ENCODE measurements around the gene CTNND1.
"Not testable (repeated sequence)": the region's sequence is repeated elsewhere in the genome, so short reads cannot be mapped to it uniquely, and the experiment has no call there.

CTNND1 gene

DNA sequence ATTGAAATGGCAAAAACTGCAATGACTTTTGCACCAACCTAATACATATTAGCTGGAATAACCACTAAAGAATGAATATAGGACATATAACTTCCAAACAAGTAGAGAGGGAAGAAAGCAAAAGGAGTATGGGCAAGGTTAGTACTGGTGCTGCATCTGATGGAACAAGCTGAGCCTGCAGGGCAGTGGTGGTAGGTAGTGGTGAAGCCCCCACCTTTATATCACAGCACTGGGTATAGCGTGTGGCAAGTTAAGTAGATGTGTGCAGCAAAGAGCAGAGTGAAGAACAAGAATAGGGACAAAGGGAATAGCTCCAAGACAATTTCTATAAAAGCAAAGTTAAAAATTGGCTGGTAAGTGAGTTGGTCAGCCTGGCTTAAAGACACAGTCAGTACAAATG, 62.3 kb downstream of the CTNND1 start:
- FAIRE-seq (no peak), DNase-seq (ENCODE audit: insufficient read length, low spot score) (no peak)
- no peak for TF ChIP-seq POLR2A (IDR thresholded peaks at IDR 0.05; ENCODE audit: low read depth, low read length)

GRCh38 chr11:57834852-57835251, 73.2 kb downstream of the CTNND1 start:
- no peak for FAIRE-seq
- no peak for TF ChIP-seq POLR2A (IDR thresholded peaks at IDR 0.05; ENCODE audit: low read depth, low read length)
- DNase-seq (ENCODE audit: insufficient read length, low spot score) = no peak

- DNase-seq (ENCODE audit: insufficient read length, low spot score); FAIRE-seq: not testable (repeated sequence)
Observed at GRCh38 chr11:57838609-57839008, 77.0 kb downstream of the CTNND1 start.

GRCh38 chr11:57842873-57843272, 81.3 kb downstream of the CTNND1 start:
- no peak for FAIRE-seq
- no peak for DNase-seq (ENCODE audit: insufficient read length, low spot score)
- TF ChIP-seq POLR2A (IDR thresholded peaks at IDR 0.05; ENCODE audit: low read depth, low read length) = no peak

- no peak for TF ChIP-seq POLR2A (IDR thresholded peaks at IDR 0.05; ENCODE audit: low read depth, low read length)
- DNase-seq (ENCODE audit: insufficient read length, low spot score) = no peak
- FAIRE-seq = no peak
Observed at GRCh38 chr11:57867966-57868365, 106.4 kb downstream of the CTNND1 start.

GRCh38 chr11:57868491-57868890, 106.9 kb downstream of the CTNND1 start:
- FAIRE-seq (no peak), DNase-seq (ENCODE audit: insufficient read length, low spot score) (no peak)
- no peak for TF ChIP-seq POLR2A (IDR thresholded peaks at IDR 0.05; ENCODE audit: low read depth, low read length)

Data from H54 (cell line).